ENCODE measurements around the gene EPS15.

DNA sequence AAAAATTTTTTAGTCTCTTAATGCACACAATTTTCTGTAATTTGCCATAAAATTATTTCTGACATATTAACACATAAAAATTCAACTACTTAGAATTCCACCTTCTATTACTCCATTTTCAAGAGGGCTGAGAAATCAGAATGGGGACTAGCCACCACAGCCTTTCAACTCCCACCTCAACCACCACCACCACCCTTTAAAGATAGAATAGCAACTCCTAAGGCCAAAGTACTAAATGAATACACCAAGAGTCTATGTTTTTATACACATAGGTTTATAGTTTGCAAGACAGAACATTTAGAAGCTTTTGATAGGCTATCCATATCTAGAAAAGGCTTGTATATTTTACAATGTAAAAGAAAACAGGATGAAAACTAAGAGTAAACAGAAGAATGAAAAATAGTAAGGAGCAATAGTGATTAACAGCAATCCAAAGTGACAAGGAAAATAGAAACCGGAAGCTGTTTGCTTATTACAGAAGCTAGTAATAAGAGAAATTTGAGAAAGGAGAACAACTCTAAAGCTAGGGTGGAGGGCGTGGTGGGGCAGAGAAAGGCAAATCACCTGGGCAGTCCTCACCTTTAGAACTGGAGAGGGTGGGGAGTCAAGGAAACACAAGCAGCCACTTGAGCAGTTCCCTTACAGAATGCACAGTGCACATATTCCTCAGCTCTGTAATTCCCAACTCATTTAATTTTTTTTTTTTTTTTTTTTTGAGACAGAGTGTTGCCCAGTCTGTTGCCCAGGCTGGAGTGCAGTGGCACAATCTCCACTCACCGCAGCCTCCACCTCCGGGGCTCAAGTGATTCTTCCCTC, 27.7 kb downstream of the EPS15 start:
- TF ChIP-seq, protein P1, sequence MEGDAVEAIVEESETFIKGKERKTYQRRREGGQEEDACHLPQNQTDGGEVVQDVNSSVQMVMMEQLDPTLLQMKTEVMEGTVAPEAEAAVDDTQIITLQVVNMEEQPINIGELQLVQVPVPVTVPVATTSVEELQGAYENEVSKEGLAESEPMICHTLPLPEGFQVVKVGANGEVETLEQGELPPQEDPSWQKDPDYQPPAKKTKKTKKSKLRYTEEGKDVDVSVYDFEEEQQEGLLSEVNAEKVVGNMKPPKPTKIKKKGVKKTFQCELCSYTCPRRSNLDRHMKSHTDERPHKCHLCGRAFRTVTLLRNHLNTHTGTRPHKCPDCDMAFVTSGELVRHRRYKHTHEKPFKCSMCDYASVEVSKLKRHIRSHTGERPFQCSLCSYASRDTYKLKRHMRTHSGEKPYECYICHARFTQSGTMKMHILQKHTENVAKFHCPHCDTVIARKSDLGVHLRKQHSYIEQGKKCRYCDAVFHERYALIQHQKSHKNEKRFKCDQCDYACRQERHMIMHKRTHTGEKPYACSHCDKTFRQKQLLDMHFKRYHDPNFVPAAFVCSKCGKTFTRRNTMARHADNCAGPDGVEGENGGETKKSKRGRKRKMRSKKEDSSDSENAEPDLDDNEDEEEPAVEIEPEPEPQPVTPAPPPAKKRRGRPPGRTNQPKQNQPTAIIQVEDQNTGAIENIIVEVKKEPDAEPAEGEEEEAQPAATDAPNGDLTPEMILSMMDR (tag by site-specific recombination; IDR thresholded peaks at IDR 0.05), result no peak
- TF ChIP-seq, protein P2, sequence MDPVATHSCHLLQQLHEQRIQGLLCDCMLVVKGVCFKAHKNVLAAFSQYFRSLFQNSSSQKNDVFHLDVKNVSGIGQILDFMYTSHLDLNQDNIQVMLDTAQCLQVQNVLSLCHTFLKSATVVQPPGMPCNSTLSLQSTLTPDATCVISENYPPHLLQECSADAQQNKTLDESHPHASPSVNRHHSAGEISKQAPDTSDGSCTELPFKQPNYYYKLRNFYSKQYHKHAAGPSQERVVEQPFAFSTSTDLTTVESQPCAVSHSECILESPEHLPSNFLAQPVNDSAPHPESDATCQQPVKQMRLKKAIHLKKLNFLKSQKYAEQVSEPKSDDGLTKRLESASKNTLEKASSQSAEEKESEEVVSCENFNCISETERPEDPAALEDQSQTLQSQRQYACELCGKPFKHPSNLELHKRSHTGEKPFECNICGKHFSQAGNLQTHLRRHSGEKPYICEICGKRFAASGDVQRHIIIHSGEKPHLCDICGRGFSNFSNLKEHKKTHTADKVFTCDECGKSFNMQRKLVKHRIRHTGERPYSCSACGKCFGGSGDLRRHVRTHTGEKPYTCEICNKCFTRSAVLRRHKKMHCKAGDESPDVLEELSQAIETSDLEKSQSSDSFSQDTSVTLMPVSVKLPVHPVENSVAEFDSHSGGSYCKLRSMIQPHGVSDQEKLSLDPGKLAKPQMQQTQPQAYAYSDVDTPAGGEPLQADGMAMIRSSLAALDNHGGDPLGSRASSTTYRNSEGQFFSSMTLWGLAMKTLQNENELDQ (tag by site-specific recombination; IDR thresholded peaks at IDR 0.05; ENCODE audit: low read depth), result no peak
- TF ChIP-seq ZNF19 (tag by site-specific recombination; IDR thresholded peaks at IDR 0.05; ENCODE audit: low read depth) (no peak), FEZF1 (tag by site-specific recombination; IDR thresholded peaks at IDR 0.05) (no peak)
- TF ChIP-seq, protein P3, sequence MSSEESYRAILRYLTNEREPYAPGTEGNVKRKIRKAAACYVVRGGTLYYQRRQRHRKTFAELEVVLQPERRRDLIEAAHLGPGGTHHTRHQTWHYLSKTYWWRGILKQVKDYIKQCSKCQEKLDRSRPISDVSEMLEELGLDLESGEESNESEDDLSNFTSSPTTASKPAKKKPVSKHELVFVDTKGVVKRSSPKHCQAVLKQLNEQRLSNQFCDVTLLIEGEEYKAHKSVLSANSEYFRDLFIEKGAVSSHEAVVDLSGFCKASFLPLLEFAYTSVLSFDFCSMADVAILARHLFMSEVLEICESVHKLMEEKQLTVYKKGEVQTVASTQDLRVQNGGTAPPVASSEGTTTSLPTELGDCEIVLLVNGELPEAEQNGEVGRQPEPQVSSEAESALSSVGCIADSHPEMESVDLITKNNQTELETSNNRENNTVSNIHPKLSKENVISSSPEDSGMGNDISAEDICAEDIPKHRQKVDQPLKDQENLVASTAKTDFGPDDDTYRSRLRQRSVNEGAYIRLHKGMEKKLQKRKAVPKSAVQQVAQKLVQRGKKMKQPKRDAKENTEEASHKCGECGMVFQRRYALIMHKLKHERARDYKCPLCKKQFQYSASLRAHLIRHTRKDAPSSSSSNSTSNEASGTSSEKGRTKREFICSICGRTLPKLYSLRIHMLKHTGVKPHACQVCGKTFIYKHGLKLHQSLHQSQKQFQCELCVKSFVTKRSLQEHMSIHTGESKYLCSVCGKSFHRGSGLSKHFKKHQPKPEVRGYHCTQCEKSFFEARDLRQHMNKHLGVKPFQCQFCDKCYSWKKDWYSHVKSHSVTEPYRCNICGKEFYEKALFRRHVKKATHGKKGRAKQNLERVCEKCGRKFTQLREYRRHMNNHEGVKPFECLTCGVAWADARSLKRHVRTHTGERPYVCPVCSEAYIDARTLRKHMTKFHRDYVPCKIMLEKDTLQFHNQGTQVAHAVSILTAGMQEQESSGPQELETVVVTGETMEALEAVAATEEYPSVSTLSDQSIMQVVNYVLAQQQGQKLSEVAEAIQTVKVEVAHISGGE (tag by site-specific recombination; conservative IDR thresholded peaks at IDR 0.05; ENCODE audit: low read depth), result no peak
